GM12878 (cell line): ENCODE data around the gene CCDC172. TPM values are rescaled to one million over a fixed set of nuclear protein-coding genes. Genes with fewer than 3 reads are reported as not detected.

Experiments
- ATAC-seq: fragments of 200-7000 bp; cut with Tn5 transposase; 3 replicates; pipeline ENCODE4 v1.9.1; 2020; ENCODE audit warnings: mild to moderate bottlenecking, moderate library complexity
- BruUV-seq: library from RNA; stranded (reverse); fragments of 400-500 nt; replicated peaks from 2 replicates; lab custom pipeline; 2021; lab: Mats Ljungman, UMichigan
- CTCF ChIA-PET: fragments of 300-600 bp; sonication (Branson Sonifier 250); formaldehyde crosslinking; extraction: SDS; loops from one replicate; lab custom pipeline; 2021; ENCODE audit warnings: inconsistent platforms; lab: Yijun Ruan, JAX
- POLR2A ChIA-PET: fragments of 350-600 bp; formaldehyde crosslinking; extraction: SDS; loops from one replicate; lab custom pipeline; 2021; ENCODE audit warnings: inconsistent platforms; lab: Charles Lee
- RAD21 ChIA-PET: fragments of 300-600 bp; sonication (Branson Sonifier 250); formaldehyde crosslinking; loops from one replicate; lab custom pipeline; 2023; ENCODE audit warnings: antibody characterized with exemption; ENCODE audit not compliant: unreplicated experiment; lab: Charles Lee
- SMC1A ChIA-PET: fragments of 300-600 bp; sonication (Branson Sonifier 250); formaldehyde crosslinking; loops from one replicate; lab custom pipeline; 2023; ENCODE audit not compliant: unreplicated experiment, uncharacterized antibody; lab: Charles Lee
- DNase-seq: peaks from one replicate; pipeline ENCODE4 v3.0.0-alpha.2; 2011; ENCODE audit warnings: low read depth, low spot score
- FAIRE-seq: peaks from 3 replicates; lab custom pipeline; 2011; peaks lifted over from hg19 to GRCh38; lab: Jason Lieb, UNC
- H2AFZ ChIP-seq: 2 replicates; pipeline ENCODE4 v1.6.0; 2011; ENCODE audit warnings: low read depth, low read length, control low read depth; ENCODE audit not compliant: control insufficient read depth
- H3K27ac ChIP-seq: 2 replicates; pipeline ENCODE4 v1.5.1; 2011; ENCODE audit warnings: control low read depth; ENCODE audit not compliant: control insufficient read depth, insufficient read depth
- H3K27me3 ChIP-seq, 2 experiments: replicated peaks in 1 of 2; 2 replicates each; pipeline versions ENCODE4 v1.6.0 to v1.6.1; 2011; ENCODE audit warnings: low read length in 1 of 2; ENCODE audit not compliant: control insufficient read depth in 2 of 2, insufficient read depth in 2 of 2
- H3K36me3 ChIP-seq, 2 experiments: 2 replicates each; pipeline ENCODE4 v1.5.1; 2011; ENCODE audit warnings: low read length in 1 of 2; ENCODE audit not compliant: control insufficient read depth in 2 of 2, insufficient read depth in 2 of 2
- H3K4me1 ChIP-seq: 2 replicates; pipeline ENCODE4 v1.6.1; 2011; ENCODE audit warnings: mild to moderate bottlenecking, low read length, moderate library complexity, mixed read lengths; ENCODE audit not compliant: control insufficient read depth, insufficient read depth
- H3K4me2 ChIP-seq: 2 replicates; pipeline ENCODE4 v1.6.0; 2011; ENCODE audit warnings: control low read depth; ENCODE audit not compliant: control insufficient read depth, insufficient read depth
- H3K4me3 ChIP-seq: fragments of 200-600 bp; sonication (generic); 2 replicates; pipeline ENCODE4 v1.5.1; 2016
- H3K79me2 ChIP-seq: 2 replicates; pipeline ENCODE4 v1.6.0; 2011; ENCODE audit warnings: low read length; ENCODE audit not compliant: control insufficient read depth, insufficient read depth
- H3K9ac ChIP-seq: 2 replicates; pipeline ENCODE4 v1.8.0; 2011; ENCODE audit warnings: low read length, control low read depth, mixed read lengths; ENCODE audit not compliant: control insufficient read depth, insufficient read depth
- H3K9me3 ChIP-seq: replicated peaks from 3 replicates; pipeline ENCODE4 v1.5.1; 2011; ENCODE audit warnings: mild to moderate bottlenecking, low read length; ENCODE audit not compliant: control insufficient read depth, insufficient read depth
- H4K20me1 ChIP-seq: 2 replicates; pipeline ENCODE4 v1.6.0; 2011; ENCODE audit not compliant: control insufficient read depth, insufficient read depth
- ATF7 ChIP-seq: fragments of 450-650 bp; IDR thresholded peaks from 2 replicates; pipeline ENCODE4 v1.6.1; 2016; ENCODE audit warnings: low read depth, mild to moderate bottlenecking
- CBX5 ChIP-seq: sonication (generic); IDR thresholded peaks from 2 replicates; pipeline ENCODE4 v1.6.1; 2016; ENCODE audit warnings: low read depth, moderate library complexity, mild to moderate bottlenecking, inconsistent platforms
- CREM ChIP-seq: IDR thresholded peaks from 2 replicates; pipeline ENCODE4 v1.6.1; 2014; ENCODE audit warnings: antibody characterized with exemption, low read depth
- EP300 ChIP-seq, 2 experiments: fragments of 150-350 bp in 1 of 2; IDR thresholded peaks; 2 replicates each; pipeline ENCODE4 v1.6.1; 2011 to 2012; ENCODE audit warnings: low read depth in 2 of 2, low read length in 2 of 2, borderline replicate concordance in 1 of 2, improper control_type of control experiment in 1 of 2, inconsistent platforms in 1 of 2; ENCODE audit not compliant: control insufficient read depth in 1 of 2
- HDAC2 ChIP-seq: fragments of 200-600 bp; sonication (generic); IDR thresholded peaks from 2 replicates; pipeline ENCODE4 v1.6.1; 2017
- KDM1A ChIP-seq: fragments of 200-600 bp; sonication (generic); IDR thresholded peaks from 2 replicates; pipeline ENCODE4 v1.6.1; 2016; ENCODE audit warnings: borderline replicate concordance
- LARP7 ChIP-seq: fragments of 450-650 bp; IDR thresholded peaks from 2 replicates; pipeline ENCODE4 v1.6.1; 2017; ENCODE audit warnings: mild to moderate bottlenecking
- RBBP5 ChIP-seq: fragments of 200-600 bp; sonication (generic); conservative IDR thresholded peaks from 2 replicates; pipeline ENCODE4 v1.6.1; 2016
- SIN3A ChIP-seq: IDR thresholded peaks from 2 replicates; pipeline ENCODE4 v1.6.1; 2012; ENCODE audit warnings: low read depth, low read length, improper control_type of control experiment
- ZBED1 ChIP-seq: IDR thresholded peaks from 2 replicates; pipeline ENCODE4 v1.6.1; 2016; ENCODE audit warnings: borderline replicate concordance
- WGBS: methylation state at CpG from one replicate; pipeline ENCODE4 v1.1.6; 2016; ENCODE audit warnings: low lambda C conversion rate; ENCODE audit not compliant: insufficient replicate concordance, insufficient coverage; ENCODE audit errors: missing lambda C conversion rate; 5-methylcytosine and 5-hydroxymethylcytosine counted together
- in situ Hi-C: fragments of 300-500 bp; cut with MboI; formaldehyde crosslinking; loops from 9 replicates; pipeline ENCODE4 v1.14.3; 2018; ENCODE audit warnings: mixed read lengths
- intact Hi-C: fragments of 100-400 bp; cut with micrococcal nuclease; formaldehyde crosslinking; loops from one replicate; pipeline ENCODE4 v1.14.2; 2022; ENCODE audit not compliant: unreplicated experiment
- polyA plus RNA-seq, 11 experiments: library from polyadenylated mRNA; depleted of rRNA in 4 of 11; unstranded in 6 of 11; stranded (reverse) in 5 of 11; fragments of >200 nt; fragmentation: Nextera tagmentation in 4 of 11; fragmentation: Illumina TruSeq in 1 of 11; extraction: Ambion mirVana in 4 of 11; extraction: Trizol in 1 of 11; gene quantifications; 1 replicate in 1 of 11; 2 replicates in 10 of 11; pipeline versions ENCODE4 v1.2.1 to v1.2.3, GENCODE V29; 2011 to 2016; ENCODE audit warnings: inconsistent platforms in 2 of 11, missing spikeins in 2 of 11, low read depth in 1 of 11
- total RNA-seq, 4 experiments: library from RNA; depleted of rRNA in 3 of 4; stranded (reverse); fragments of >200 nt in 3 of 4; fragmentation: Illumina TruSeq in 1 of 4; extraction: Trizol in 1 of 4; gene quantifications; 2 replicates each; pipeline versions ENCODE4 v1.2.1 to v1.2.3, GENCODE V29; 2013 to 2021

The CCDC172 gene
- total and polyA plus RNA-seq, 10 of the 15 experiments (the other 5 are each of a cell fraction or from before 2014, with no cell fraction given): not detected

- no peaks in the 10 kb centered on the region for H3K9me3 ChIP-seq
- FAIRE-seq: no peak
- TF ChIP-seq ATF7: no peak
- no peak for TF ChIP-seq RBBP5
- TF ChIP-seq CBX5: no peak
- no peak for TF ChIP-seq KDM1A
- TF ChIP-seq ZBED1: no peak
- TF ChIP-seq EP300 (IDR thresholded peaks at IDR 0.05; ENCODE audit: borderline replicate concordance in 1 of 2, control insufficient read depth in 1 of 2, low read depth in 2 of 2, low read length in 2 of 2): no peak
- TF ChIP-seq, all 136 proteins: peak for 0
- H4K20me1 ChIP-seq: no peaks in the 10 kb centered on the region
- ChIA-PET POLR2A (no interaction called here), SMC1A (no interaction called here), RAD21 (no interaction called here), CTCF (no interaction called here)
- H3K27ac ChIP-seq: no peak overlapping the region
- intact Hi-C loops (no loop called here), in situ Hi-C loops (no loop called here)
- no peak overlapping the region for H3K4me2 ChIP-seq
- H3K79me2 ChIP-seq: no peaks in the 10 kb centered on the region
- ATAC-seq: no peak
- no peaks in the 10 kb centered on the region for H3K4me1 ChIP-seq
- DNase-seq: no peak
- H2AFZ ChIP-seq: no peak overlapping the region
- no peaks in the 10 kb centered on the region for H3K36me3 ChIP-seq
- BruUV-seq: no TSS peak
- no peak overlapping the region for H3K4me3 ChIP-seq
- H3K27me3 ChIP-seq: no peaks in the 10 kb centered on the region
- H3K9ac ChIP-seq: no peak overlapping the region
These were observed 31.8 kb upstream of the CCDC172 start for GRCh38 chr10:116292493-116292892.

GRCh38 chr10:116296291-116296721 is 27.9 kb upstream of the CCDC172 start:
- FAIRE-seq: no peak
- Histone ChIP-seq H3K79me2 (no peaks in the 10 kb centered on the region), H4K20me1 (no peaks in the 10 kb centered on the region), H3K9ac (no peak overlapping the region), H3K36me3 (no peaks in the 10 kb centered on the region), H3K4me1 (no peaks in the 10 kb centered on the region), H3K4me2 (no peak overlapping the region), H3K27me3 (no peaks in the 10 kb centered on the region), H3K27ac (no peak overlapping the region), H3K4me3 (no peak overlapping the region), H2AFZ (no peak overlapping the region), H3K9me3 (no peaks in the 10 kb centered on the region)
- no peak for ATAC-seq
- DNase-seq: no peak
- intact Hi-C loops: no loop called here
- RAD21 ChIA-PET: no interaction called here
- POLR2A ChIA-PET: no interaction called here
- TF ChIP-seq SIN3A: no peak
- no peak for TF ChIP-seq LARP7
- TF ChIP-seq HDAC2: no peak
- TF ChIP-seq CREM: no peak
- WGBS: 26% methylated on average over 7 of the region's 7 CpGs
- SMC1A ChIA-PET: no interaction called here
- CTCF ChIA-PET: no interaction called here
- no TSS peak for BruUV-seq
- in situ Hi-C loops: no loop called here
